Neuron (in vitro differentiated cells): ENCODE results near the gene JAGN1.
"Not testable (repeated sequence)": the region's sequence is repeated elsewhere in the genome, so short reads cannot be mapped to it uniquely, and the experiment has no call there.

ENCODE experiments used
- H2AFZ ChIP-seq: one replicate; pipeline ENCODE4 v1.6.1; 2013; ENCODE audit warnings: low read depth, mild to moderate bottlenecking, inconsistent platforms, low read length, moderate library complexity
- H3K27me3 ChIP-seq: one replicate; pipeline ENCODE4 v1.6.1; 2013; ENCODE audit warnings: low read length; ENCODE audit not compliant: insufficient read depth
- H3K36me3 ChIP-seq: one replicate; pipeline ENCODE4 v1.6.1; 2013; ENCODE audit warnings: low read length; ENCODE audit not compliant: insufficient read depth
- H3K4me1 ChIP-seq: one replicate; pipeline ENCODE4 v1.6.1; 2013; ENCODE audit warnings: low read length; ENCODE audit not compliant: insufficient read depth
- H3K4me3 ChIP-seq: 2 replicates; pipeline ENCODE4 v1.5.1; 2013; ENCODE audit warnings: mild to moderate bottlenecking, low read length, moderate library complexity
- H3K9me3 ChIP-seq: one replicate; pipeline ENCODE4 v1.6.1; 2013; ENCODE audit warnings: low read length

JAGN1 gene

GRCh38 chr3:9890249-9891071, at the start of gene JAGN1:
Gene JAGN1 (plus strand): TSS chr3:9890610. CDS start chr3:9890723, 113 bp downstream.
- H3K4me1 ChIP-seq = no peaks in the 10 kb centered on the region

DNA sequence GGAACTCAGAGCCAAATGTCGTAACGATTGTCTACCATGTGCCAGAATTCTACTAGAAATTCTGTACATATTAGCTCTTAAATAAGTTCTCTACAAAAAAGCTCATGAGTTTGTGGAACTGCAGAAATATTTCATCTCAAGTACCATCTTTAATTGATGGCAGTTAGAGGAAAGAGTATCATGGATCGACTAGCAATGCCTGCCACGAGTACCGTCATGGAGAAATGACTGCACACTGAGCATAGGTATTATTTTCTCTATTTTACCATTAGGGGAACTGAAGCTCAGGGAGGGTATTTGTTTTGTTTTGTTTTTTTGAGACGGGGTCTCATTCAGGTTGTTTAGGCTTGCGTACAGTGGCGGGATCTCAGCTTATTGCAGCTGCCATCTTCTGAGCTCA, 49.4 kb upstream of the JAGN1 start:
- peaks cover 5% of the 10 kb centered on the region for H3K4me1 ChIP-seq
- H3K27me3 ChIP-seq = no peaks in the 10 kb centered on the region
- no peak overlapping the region for H3K4me3 ChIP-seq
- no peak overlapping the region for H2AFZ ChIP-seq
- peaks cover 32% of the 10 kb centered on the region for H3K36me3 ChIP-seq
- H3K9me3 ChIP-seq = no peaks in the 10 kb centered on the region

More at GRCh38 chr3:9890249-9891071, at the start of gene JAGN1:
- H2AFZ ChIP-seq = peak within 1 kb of the TSS; percentile 74
- H3K4me3 ChIP-seq = peak within 1 kb of the TSS; percentile 89
- H3K9me3 ChIP-seq = no peaks in the 10 kb centered on the region
- H3K36me3 ChIP-seq = peaks cover 25% of the 10 kb centered on the region
- H3K27me3 ChIP-seq = peaks cover 10% of the 10 kb centered on the region

- no peaks in the 10 kb centered on the region for H3K27me3 ChIP-seq
- peak within 1 kb of the TSS; percentile 64 for H2AFZ ChIP-seq
- peaks cover 23% of the 10 kb centered on the region for H3K36me3 ChIP-seq
- H3K4me1 ChIP-seq = peaks cover 5% of the 10 kb centered on the region
- H3K4me3 ChIP-seq = peak within 1 kb of the TSS; percentile 74
- H3K9me3 ChIP-seq = no peaks in the 10 kb centered on the region
These were observed 46.5 kb upstream of the JAGN1 start, which contains the start of gene RPUSD3 for GRCh38 chr3:9843715-9844438. Gene RPUSD3 (minus strand): TSS chr3:9844008. CDS start chr3:9843990, 18 bp downstream.

DNA sequence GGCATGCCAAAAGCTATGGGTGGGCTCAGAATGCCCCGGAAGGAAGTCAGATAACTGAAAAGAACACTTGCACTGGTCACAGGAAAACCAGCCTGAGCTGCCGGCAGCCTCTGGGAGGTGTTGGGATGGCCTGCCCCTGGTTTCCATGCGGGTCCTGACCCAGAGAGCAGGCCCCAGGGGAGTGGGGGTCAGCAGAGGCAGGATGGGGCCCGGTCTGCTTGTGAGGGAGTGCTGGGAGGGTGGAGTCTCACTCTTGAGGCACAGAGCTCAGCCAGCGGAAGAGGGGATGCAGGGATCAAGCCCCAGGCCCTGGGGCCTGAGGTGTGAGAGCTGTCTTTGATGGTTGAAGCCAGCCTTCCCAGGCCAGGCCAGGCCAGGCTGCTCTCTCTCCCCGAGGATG, 44.2 kb upstream of the JAGN1 start:
- Histone ChIP-seq H2AFZ (no peak overlapping the region), H3K27me3 (no peaks in the 10 kb centered on the region), H3K4me1 (peaks cover 5% of the 10 kb centered on the region), H3K36me3 (peaks cover 6% of the 10 kb centered on the region), H3K9me3 (no peaks in the 10 kb centered on the region), H3K4me3 (no peak overlapping the region)

DNA sequence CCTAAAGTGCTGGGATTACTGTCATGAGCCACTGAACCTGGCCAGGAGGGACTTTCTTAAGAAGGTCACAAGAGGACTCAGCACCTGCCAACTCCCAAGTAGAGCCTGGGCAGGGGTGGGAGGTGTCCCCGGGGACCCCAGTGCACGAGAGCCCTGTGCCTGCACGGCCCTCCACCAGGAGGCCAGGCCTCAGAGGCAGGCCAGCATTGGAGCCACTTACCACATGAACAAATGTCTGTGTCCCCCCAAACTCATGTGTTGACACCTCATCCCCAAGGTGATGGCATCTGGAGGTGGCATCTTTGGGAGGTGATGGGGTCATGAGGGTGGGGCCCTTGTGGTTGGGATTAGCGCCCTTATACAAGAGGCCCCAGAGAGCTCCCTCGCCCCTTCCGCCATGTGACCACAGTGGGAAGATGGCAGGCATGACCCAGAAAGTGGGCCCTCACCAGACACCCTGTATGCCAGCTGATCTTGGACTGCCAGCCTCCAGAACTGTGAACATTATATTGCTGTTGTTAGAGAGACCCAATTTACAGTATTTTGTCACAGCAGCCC, 43.4 kb upstream of the JAGN1 start:
- Histone ChIP-seq H3K9me3 (no peaks in the 10 kb centered on the region), H2AFZ (no peak overlapping the region), H3K36me3 (no peaks in the 10 kb centered on the region), H3K4me1 (peaks cover 5% of the 10 kb centered on the region), H3K4me3 (no peak overlapping the region), H3K27me3 (no peaks in the 10 kb centered on the region)

- H3K9me3 ChIP-seq, H3K4me3 ChIP-seq, H3K36me3 ChIP-seq, H2AFZ ChIP-seq, H3K27me3 ChIP-seq, H3K4me1 ChIP-seq: not testable (repeated sequence)
These were observed 42.5 kb upstream of the JAGN1 start for GRCh38 chr3:9847870-9848269.

GRCh38 chr3:9848860-9849259, 41.5 kb upstream of the JAGN1 start:
- H3K4me1 ChIP-seq, H3K36me3 ChIP-seq, H3K4me3 ChIP-seq, H2AFZ ChIP-seq, H3K9me3 ChIP-seq, H3K27me3 ChIP-seq: not testable (repeated sequence)

DNA sequence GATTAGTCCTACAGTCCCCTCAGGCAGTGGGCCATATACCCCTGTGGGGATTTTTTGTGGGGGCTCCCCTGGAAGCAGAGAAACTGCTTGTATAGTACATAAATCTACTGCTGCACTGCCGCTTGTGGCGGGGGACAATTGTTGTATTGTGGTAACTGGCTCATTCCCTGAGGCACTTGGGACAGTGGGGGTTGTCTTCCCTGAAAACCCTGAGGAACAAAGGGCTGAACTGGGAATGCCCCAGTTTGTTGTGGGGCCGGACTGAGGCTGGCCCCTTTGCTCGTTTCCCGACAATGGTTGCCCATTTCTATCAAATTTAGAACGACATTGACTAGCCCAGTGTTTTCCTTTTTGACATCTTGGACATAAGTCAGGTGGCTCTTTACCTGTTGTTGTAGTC, 39.0 kb upstream of the JAGN1 start:
- not testable (repeated sequence) for H3K4me3 ChIP-seq, H3K27me3 ChIP-seq, H3K36me3 ChIP-seq, H3K4me1 ChIP-seq, H3K9me3 ChIP-seq, H2AFZ ChIP-seq

- not testable (repeated sequence) for H3K4me1 ChIP-seq, H2AFZ ChIP-seq, H3K36me3 ChIP-seq, H3K27me3 ChIP-seq, H3K4me3 ChIP-seq, H3K9me3 ChIP-seq
These were observed 38.5 kb upstream of the JAGN1 start for GRCh38 chr3:9851926-9852325.

- no peaks in the 10 kb centered on the region for H3K36me3 ChIP-seq
- H3K4me1 ChIP-seq = no peaks in the 10 kb centered on the region
These were observed 37.9 kb upstream of the JAGN1 start for GRCh38 chr3:9852528-9852927.

DNA sequence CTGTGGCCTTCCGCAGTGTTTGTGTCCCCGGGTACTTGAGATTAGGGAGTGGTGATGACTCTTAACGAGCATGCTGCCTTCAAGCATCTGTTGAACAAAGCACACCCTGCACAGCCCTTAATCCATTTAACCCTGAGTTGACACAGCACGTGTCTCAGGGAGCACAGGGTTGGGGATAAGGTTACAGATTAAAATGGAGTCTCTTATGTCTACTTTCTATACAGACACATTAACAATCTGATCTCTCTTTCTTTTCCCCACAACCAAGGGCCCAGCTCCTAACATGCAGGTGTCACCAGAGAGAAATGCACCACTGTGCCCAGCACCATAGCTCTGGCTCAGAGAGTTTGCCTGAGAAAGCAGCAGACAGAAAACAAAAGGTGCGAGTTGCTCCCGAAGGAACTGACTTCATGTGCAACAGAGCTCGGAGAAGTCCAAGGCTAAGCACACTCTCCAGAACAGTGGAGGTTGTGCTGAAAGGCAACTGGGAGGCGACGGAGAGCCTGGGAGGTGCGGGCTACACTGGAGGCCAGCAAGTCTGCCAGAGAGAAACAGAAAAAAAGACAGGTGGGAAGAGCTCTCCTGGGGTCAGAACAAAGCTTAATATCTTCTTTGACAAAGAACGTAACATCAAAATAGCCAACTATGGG, 36.0 kb upstream of the JAGN1 start:
- not testable (repeated sequence) for H3K36me3 ChIP-seq, H3K9me3 ChIP-seq, H2AFZ ChIP-seq, H3K4me1 ChIP-seq, H3K27me3 ChIP-seq, H3K4me3 ChIP-seq

More at GRCh38 chr3:9852528-9852927, 37.9 kb upstream of the JAGN1 start:
- Histone ChIP-seq H3K4me3 (no peak overlapping the region), H3K27me3 (peaks cover 3% of the 10 kb centered on the region), H3K9me3 (no peaks in the 10 kb centered on the region), H2AFZ (no peak overlapping the region)

GRCh38 chr3:9855594-9855993, 34.8 kb upstream of the JAGN1 start:
- Histone ChIP-seq H3K27me3 (peaks cover 3% of the 10 kb centered on the region), H3K4me1 (no peaks in the 10 kb centered on the region), H2AFZ (no peak overlapping the region)

DNA sequence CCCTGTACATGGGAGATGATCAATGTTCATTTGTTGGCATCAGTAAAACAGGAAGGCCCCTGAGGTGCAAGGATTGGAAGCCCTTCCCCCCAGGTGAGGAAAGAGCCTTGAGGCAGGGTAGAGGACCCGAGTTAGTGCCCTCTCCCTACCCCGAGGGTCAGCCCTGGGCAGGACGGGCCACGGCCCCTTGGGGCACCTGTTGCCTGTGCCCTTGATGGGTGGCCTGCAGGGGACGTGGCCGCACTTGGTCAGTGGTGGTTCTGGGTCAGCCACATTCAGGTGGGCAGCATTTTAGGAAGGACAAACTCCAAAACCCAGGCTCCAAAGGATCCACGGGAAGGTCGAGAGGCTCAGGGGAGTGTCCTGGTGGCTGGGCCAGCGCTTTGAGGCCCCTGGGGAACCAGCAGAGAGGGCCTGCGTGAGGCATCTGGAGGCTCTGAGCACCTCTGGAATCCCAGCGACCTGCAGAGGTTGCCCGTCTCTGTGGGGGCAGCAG, 30.8 kb upstream of the JAGN1 start:
- H3K36me3 ChIP-seq = no peaks in the 10 kb centered on the region
- no peak overlapping the region for H3K4me3 ChIP-seq
- peaks cover 5% of the 10 kb centered on the region for H3K27me3 ChIP-seq
- peaks cover 3% of the 10 kb centered on the region for H3K9me3 ChIP-seq
- H3K4me1 ChIP-seq = peaks cover 5% of the 10 kb centered on the region
- no peak overlapping the region for H2AFZ ChIP-seq

More at GRCh38 chr3:9855594-9855993, 34.8 kb upstream of the JAGN1 start:
- H3K4me3 ChIP-seq = no peak overlapping the region
- no peaks in the 10 kb centered on the region for H3K36me3 ChIP-seq
- peaks cover 3% of the 10 kb centered on the region for H3K9me3 ChIP-seq
